ENCODE data around the gene CFAP77. TPM values are rescaled to one million over a fixed set of nuclear protein-coding genes. Genes with fewer than 3 reads are reported as not detected.

The CFAP77 gene
- total RNA-seq, 1 donor from 2014 or later = 0.43 TPM

GRCh38 chr9:132486706-132487350 is 76.8 kb downstream of the CFAP77 start:
- no peaks in the 10 kb centered on the region for H3K9me3 Mint-ChIP-seq (ENCODE audit: low read depth)
- no peaks in the 10 kb centered on the region for H3K36me3 Mint-ChIP-seq (ENCODE audit: insufficient read depth)
- TF ChIP-seq CTCF (IDR thresholded peaks at IDR 0.05; ENCODE audit: unreplicated experiment) = no peak
- H3K27me3 Mint-ChIP-seq = peaks cover 24% of the 10 kb centered on the region
- DNase-seq (ENCODE audit: low spot score, unreplicated experiment) = no peak
- no peak overlapping the region for H3K4me3 Mint-ChIP-seq (ENCODE audit: low read depth)
- H3K27ac Mint-ChIP-seq = no peak overlapping the region
- H3K4me1 Mint-ChIP-seq (ENCODE audit: low read depth) = no peaks in the 10 kb centered on the region

- DNase-seq (ENCODE audit: low spot score, unreplicated experiment) = no peak
- H3K4me3 Mint-ChIP-seq (ENCODE audit: low read depth) = no peak overlapping the region
- no peaks in the 10 kb centered on the region for H3K9me3 Mint-ChIP-seq (ENCODE audit: low read depth)
- TF ChIP-seq CTCF (IDR thresholded peaks at IDR 0.05; ENCODE audit: unreplicated experiment) = no peak
- H3K4me1 Mint-ChIP-seq (ENCODE audit: low read depth) = no peaks in the 10 kb centered on the region
- no peak overlapping the region for H3K27ac Mint-ChIP-seq
- H3K36me3 Mint-ChIP-seq (ENCODE audit: insufficient read depth) = no peaks in the 10 kb centered on the region
- H3K27me3 Mint-ChIP-seq = peaks cover 20% of the 10 kb centered on the region
Observed at GRCh38 chr9:132487351-132487791, 77.4 kb downstream of the CFAP77 start.

- Mint-ChIP-seq H3K27ac (no peak overlapping the region), H3K36me3 (ENCODE audit: insufficient read depth) (no peaks in the 10 kb centered on the region), H3K4me1 (ENCODE audit: low read depth) (no peaks in the 10 kb centered on the region), H3K9me3 (ENCODE audit: low read depth) (peaks cover 3% of the 10 kb centered on the region), H3K4me3 (ENCODE audit: low read depth) (no peak overlapping the region), H3K27me3 (peaks cover 20% of the 10 kb centered on the region)
- DNase-seq (ENCODE audit: low spot score, unreplicated experiment) = no peak
- TF ChIP-seq CTCF (IDR thresholded peaks at IDR 0.05; ENCODE audit: unreplicated experiment) = no peak
Observed at GRCh38 chr9:132487980-132488535, 78.0 kb downstream of the CFAP77 start.

GRCh38 chr9:132488626-132489025 is 78.6 kb downstream of the CFAP77 start:
- DNase-seq (ENCODE audit: low spot score, unreplicated experiment) = no peak
- Mint-ChIP-seq H3K9me3 (ENCODE audit: low read depth) (peaks cover 7% of the 10 kb centered on the region), H3K27ac (no peak overlapping the region), H3K4me1 (ENCODE audit: low read depth) (no peaks in the 10 kb centered on the region), H3K27me3 (peaks cover 20% of the 10 kb centered on the region), H3K36me3 (ENCODE audit: insufficient read depth) (no peaks in the 10 kb centered on the region), H3K4me3 (ENCODE audit: low read depth) (no peak overlapping the region)
- no peak for TF ChIP-seq CTCF (IDR thresholded peaks at IDR 0.05; ENCODE audit: unreplicated experiment)

- TF ChIP-seq CTCF (IDR thresholded peaks at IDR 0.05; ENCODE audit: unreplicated experiment) = no peak
- no peak overlapping the region for H3K27ac Mint-ChIP-seq
- H3K4me1 Mint-ChIP-seq (ENCODE audit: low read depth) = no peaks in the 10 kb centered on the region
- no peaks in the 10 kb centered on the region for H3K36me3 Mint-ChIP-seq (ENCODE audit: insufficient read depth)
- no peak for DNase-seq (ENCODE audit: low spot score, unreplicated experiment)
- H3K4me3 Mint-ChIP-seq (ENCODE audit: low read depth) = no peak overlapping the region
- H3K9me3 Mint-ChIP-seq (ENCODE audit: low read depth) = peaks cover 11% of the 10 kb centered on the region
- peaks cover 17% of the 10 kb centered on the region for H3K27me3 Mint-ChIP-seq
Observed at GRCh38 chr9:132489536-132489935, 79.5 kb downstream of the CFAP77 start.

Data from progenitor cell of endocrine pancreas (in vitro differentiated cells).